Measurements from ENCODE around the gene ADCY3. TPM values are rescaled to one million over a fixed set of nuclear protein-coding genes. Genes with fewer than 3 reads are reported as not detected.

The ADCY3 gene
- total and polyA plus RNA-seq, 2 of the 13 experiments (the other 11 are each of a cell fraction or from before 2014, with no cell fraction given), result 0.11 to 0.61 TPM

- TF ChIP-seq USF2 (IDR thresholded peaks at IDR 0.05; ENCODE audit: low read depth, low read length) (no peak), USF2 (CRISPR knock-in tag; IDR thresholded peaks at IDR 0.05; ENCODE audit: borderline replicate concordance) (no peak), KLF11 (CRISPR knock-in tag; IDR thresholded peaks at IDR 0.05) (no peak), ZFP91 (CRISPR knock-in tag; IDR thresholded peaks at IDR 0.05; ENCODE audit: borderline replicate concordance) (no peak), IRF9 (CRISPR knock-in tag; IDR thresholded peaks at IDR 0.05; ENCODE audit: borderline replicate concordance) (no peak), ZBTB40 (IDR thresholded peaks at IDR 0.05) (no peak), ZBTB40 (CRISPR knock-in tag; IDR thresholded peaks at IDR 0.05) (no peak), ZNF10 (CRISPR knock-in tag; IDR thresholded peaks at IDR 0.05; ENCODE audit: borderline replicate concordance, low read depth) (no peak), ZNF792 (CRISPR knock-in tag; IDR thresholded peaks at IDR 0.05) (no peak)
Observed at GRCh38 chr2:24906466-24906865, 13.6 kb downstream of the ADCY3 start (continued).

Measured in HepG2 (cell line).